Measurements from ENCODE around the gene ANKRD36C. TPM values are rescaled to one million over a fixed set of nuclear protein-coding genes. Genes with fewer than 3 reads are reported as not detected.
"Not testable (repeated sequence)": the region's sequence is repeated elsewhere in the genome, so short reads cannot be mapped to it uniquely, and the experiment has no call there.

The ANKRD36C gene
- total RNA-seq, 1 donor from 2014 or later, result 57.2 TPM

- ATAC-seq (ENCODE audit: low read depth); CTCF ChIA-PET; H3K4me3 Mint-ChIP-seq; H3K36me3 Mint-ChIP-seq (ENCODE audit: low read depth); H3K27ac Mint-ChIP-seq; POLR2A ChIA-PET; DNase-seq; H3K9me3 Mint-ChIP-seq; intact Hi-C loops (cut with micrococcal nuclease); H3K4me1 Mint-ChIP-seq; H3K27me3 Mint-ChIP-seq: not testable (repeated sequence)
Observed at GRCh38 chr2:95789385-95789784, 202.2 kb downstream of the ANKRD36C start.

GRCh38 chr2:95788642-95789041 is 203.0 kb downstream of the ANKRD36C start:
- H3K4me3 Mint-ChIP-seq; POLR2A ChIA-PET; H3K36me3 Mint-ChIP-seq (ENCODE audit: low read depth); CTCF ChIA-PET; H3K4me1 Mint-ChIP-seq; DNase-seq; H3K9me3 Mint-ChIP-seq; intact Hi-C loops (cut with micrococcal nuclease); H3K27ac Mint-ChIP-seq; ATAC-seq (ENCODE audit: low read depth); H3K27me3 Mint-ChIP-seq: not testable (repeated sequence)

Other genes starting within 250 kb of the ANKRD36C start
- 4.5 and 4.9 TPM in 2 replicates for gene GPAT2, start 43.1 kb upstream of the ANKRD36C start, total RNA-seq
- gene ADRA2B, start 124.7 kb upstream of the ANKRD36C start, total RNA-seq, result 0.11 and 0.37 TPM in 2 replicates
- gene ASTL, start 146.7 kb upstream of the ANKRD36C start, total RNA-seq, result 1.0 and 1.6 TPM in 2 replicates
- gene DUSP2, start 153.6 kb upstream of the ANKRD36C start, total RNA-seq, result 118 and 122 TPM in 2 replicates
- gene STARD7, start 217.0 kb upstream of the ANKRD36C start, total RNA-seq, result 148 and 158 TPM in 2 replicates

Data from activated B cell treated with CpG ODN at 0.5 μM for 24 hours (primary cell).